Left ventricle myocardium superior (tissue), 1 donor: Measurements from ENCODE around the gene THBS2. TPM values are rescaled to one million over a fixed set of nuclear protein-coding genes. Genes with fewer than 3 reads are reported as not detected.

Experiments
- ATAC-seq: fragments of 200-7000 bp; cut with Tn5 transposase; one replicate; pipeline ENCODE4 v1.9.1; 2020; ENCODE audit warnings: mild to moderate bottlenecking, moderate library complexity
- DNase-seq: peaks from one replicate; pipeline ENCODE4 v3.0.0-alpha.2; 2020
- intact Hi-C: fragments of 100-400 bp; cut with micrococcal nuclease; formaldehyde crosslinking; loops from one replicate; pipeline ENCODE4 v1.11.0; 2022
- total RNA-seq: library from RNA; stranded (reverse); fragmentation: NEBNext Ultra II Directional; extraction: Animal tissue kit (Norgen Biotek cat#: 25700); gene quantifications from one replicate; pipeline ENCODE4 v1.2.1, GENCODE V29; 2021
- donor health status: DM: no; HTN: yes; CAD: no; lungs with severe emphysema.

Gene THBS2
- total RNA-seq, 1 donor from 2014 or later = 10.7 TPM

DNA sequence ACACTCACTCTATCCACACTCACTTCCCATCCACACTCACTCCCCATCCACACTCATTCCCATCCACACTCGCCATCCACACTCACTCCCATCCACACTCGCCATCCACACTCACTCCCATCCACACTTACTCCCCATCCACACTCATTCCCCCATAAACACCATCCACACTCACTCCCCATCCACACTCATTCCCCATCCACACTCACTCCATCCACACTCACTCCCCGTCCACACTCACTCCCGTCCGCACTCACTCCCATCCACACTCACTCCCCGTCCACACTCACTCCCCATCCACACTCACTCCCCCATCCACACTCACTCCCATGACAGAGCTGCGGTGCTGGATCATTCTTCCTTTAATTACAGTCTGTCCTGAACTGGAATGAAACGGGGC, 17.1 kb downstream of the THBS2 start:
- DNase-seq (no peak), ATAC-seq (no peak)
- intact Hi-C loops = no loop called here

DNA sequence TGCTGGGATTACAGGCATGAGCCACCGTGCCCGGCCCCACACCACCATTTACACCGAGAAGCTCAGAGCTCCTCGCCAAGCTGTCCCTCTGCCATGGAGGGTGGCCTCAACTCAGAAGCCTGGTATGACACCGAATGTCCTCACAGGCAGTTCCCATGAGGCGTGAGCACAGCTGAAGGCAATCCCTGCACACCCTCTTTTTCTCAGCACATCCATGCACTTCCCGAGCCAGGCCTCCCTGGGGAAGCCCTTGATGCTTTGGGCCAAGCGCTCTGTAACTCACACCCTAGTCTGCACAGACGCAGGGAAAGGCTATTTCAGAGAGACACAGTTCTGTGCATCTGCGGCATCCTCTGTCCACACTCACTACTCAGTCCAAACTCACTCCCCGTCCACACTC, 18.4 kb downstream of the THBS2 start:
- intact Hi-C loops = no loop called here
- no peak for DNase-seq
- peak; percentile 39 for ATAC-seq

DNA sequence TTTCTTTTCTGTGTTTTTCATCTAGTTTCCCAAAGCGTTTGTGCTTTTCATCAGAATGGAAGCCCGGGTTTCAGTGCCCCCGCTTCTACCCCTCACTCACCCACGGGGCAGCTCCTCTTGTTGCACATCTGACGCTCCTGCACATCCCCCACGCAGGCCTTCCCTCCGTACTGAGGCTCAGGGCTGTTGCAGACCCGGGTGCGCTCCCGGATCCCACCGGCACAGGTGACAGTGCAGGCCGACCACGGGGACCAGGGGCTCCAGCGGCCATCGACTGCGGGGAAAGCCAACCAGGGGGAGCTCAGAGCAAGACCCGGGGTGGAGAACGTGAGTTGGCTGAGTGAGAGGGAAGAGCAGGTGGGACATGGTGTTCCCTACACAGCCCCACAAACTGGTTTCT, 19.0 kb downstream of the THBS2 start:
- DNase-seq (no peak), ATAC-seq (no peak)
- intact Hi-C loops = no loop called here

DNA sequence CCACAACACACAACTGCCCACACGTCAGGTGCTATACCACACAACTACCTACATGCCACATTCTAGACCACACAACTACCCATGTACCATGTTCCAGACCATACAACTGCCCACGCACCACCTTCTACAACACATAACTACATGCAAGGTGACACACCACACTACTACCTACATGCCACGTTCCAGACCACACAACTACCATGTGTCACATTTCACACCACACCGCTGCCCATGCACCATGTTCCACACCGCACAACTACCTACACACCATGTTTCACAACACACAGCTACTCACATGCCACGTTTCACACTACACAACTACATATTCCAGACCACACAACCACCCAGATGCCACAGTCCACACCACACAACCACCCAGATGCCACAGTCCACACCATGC, 19.8 kb downstream of the THBS2 start:
- DNase-seq (no peak), ATAC-seq (no peak)
- intact Hi-C loops = no loop called here

DNA sequence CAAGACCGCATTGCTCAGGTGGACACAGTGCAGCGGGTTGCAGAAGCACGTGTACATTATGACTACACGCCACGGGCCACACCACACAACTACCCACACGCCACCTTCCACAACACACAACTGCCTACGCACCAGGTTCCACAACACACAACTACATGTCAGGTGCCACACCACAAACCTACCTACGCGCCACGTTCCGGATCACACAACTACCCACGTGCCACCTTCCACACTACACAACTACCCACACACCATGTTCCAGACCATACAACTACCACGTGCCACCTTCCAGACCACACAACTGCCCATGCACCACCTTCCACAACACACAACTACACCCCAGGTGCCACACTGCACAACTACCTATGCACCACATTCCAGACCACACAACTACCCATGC, 20.5 kb downstream of the THBS2 start:
- intact Hi-C loops = no loop called here
- no peak for ATAC-seq
- no peak for DNase-seq

DNA sequence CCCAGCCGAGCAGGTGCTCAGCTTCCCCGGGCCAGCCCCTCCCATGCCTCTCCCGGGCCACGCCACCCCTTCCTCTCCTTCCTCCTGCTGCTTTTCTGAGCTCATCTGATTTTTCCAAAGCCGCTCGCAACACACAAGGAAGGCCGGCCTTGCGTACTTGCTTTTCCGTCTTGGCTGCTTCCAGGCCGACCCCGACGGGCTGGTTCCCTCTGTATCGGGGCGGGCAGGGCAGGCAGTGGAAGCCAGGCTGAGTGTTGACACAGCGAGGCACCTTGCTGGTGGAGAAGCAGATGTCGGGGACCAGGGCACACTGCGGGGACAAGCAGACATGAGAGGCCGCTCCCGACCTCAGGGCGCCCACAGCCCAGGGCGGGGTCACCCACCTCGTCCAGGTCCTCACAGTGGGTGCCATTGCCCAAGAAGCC, 21.1 kb downstream of the THBS2 start:
- no peak for DNase-seq
- intact Hi-C loops = no loop called here
- no peak for ATAC-seq

DNA sequence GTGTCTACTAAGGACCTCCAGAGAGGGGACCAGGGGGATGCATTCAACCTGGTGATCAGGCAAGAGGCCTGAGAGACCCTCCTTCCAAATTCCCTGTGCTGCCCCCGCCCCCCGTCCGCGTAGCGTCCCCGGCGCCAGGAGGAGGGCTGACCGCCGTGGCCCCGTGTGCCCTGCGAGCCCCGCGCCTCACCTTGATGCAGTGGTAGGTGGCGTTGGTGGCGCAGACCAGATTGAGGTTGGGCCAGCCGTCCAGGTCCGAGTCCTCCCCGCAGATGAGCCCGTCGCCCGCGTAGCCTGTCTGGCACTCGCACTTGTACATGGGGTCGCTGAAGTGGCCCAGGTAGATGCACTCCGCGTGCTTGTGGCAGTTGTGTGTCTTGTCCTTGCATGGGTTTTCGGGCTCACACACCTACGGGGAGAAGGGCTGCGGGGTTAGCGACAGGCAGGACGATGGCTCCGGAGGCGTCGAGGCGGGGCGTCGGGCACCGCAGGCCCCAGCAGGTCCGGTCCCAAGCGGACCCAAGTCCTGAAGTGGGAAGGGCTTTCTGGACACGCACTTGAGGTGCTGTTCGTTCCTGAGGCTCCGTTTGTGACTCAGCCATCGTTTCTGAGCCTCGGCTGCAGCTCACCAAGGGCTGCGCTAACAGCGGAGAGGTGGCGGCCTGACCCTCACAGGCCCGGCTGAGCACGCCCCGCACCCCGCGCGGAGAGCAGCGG, 21.7 kb downstream of the THBS2 start:
- intact Hi-C loops = no loop called here

DNA sequence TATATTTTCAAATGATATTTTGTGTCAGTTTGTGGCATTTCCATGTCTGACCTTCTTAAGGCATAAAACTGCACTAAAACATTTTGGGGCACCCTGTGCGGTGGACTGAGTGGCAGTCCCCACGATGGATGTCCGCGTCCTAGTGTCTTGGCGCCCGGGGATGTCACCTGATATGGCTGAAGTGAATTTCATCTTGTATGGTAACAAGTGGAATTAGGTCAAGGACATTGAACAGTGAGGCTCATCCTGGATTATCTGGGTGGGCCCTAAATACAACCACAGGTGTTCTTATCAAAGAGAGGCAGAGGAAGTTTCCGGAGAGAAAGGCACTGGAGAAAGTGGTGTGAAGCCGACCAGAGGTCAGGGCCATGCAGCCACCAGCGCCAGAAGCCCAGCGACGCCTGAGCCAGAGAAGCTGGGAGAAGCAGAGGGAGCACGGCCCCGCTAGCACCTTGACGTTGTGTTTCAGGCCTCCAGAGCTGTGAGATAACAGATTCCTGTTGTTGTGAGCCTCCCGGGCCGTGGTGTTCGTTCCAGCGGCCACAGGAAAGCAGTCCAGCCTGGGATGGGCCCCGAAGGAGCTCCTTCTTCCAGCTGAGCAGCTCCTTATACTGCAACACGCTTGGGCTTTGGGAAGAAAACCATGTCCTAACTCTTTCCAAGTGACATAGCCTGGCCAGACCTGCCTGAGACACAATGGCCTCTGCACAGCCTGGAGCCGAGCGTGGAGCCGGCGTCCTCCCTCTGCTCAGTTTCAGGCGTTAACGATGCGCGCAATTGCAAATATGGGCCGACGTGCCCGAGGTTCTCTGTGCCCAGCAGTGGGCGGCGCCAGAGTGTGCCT, 22.5 kb downstream of the THBS2 start:
- DNase-seq = peak; percentile 24
- peak; percentile 59 for ATAC-seq
- intact Hi-C loops = no loop called here

More for the DNA sequence above, 21.7 kb downstream of the THBS2 start:
- no peak for ATAC-seq
- no peak for DNase-seq

DNA sequence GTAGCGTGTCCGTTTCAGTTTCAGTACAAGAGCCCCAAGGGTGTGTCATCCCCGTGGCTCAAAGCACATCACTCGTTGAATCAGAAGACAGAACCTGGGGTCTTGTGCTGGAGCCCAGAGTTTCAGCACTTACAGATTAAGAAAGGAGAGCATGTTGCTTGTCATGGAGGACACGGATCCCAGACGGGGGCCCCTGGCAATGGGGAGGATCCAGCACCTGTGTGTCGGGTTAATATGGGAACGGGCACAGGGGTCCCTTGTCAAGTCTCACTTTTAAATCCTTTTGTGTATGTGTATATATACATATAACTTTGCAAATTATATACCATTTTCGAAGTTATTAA, 23.4 kb downstream of the THBS2 start:
- ATAC-seq = no peak
- DNase-seq = no peak

DNA sequence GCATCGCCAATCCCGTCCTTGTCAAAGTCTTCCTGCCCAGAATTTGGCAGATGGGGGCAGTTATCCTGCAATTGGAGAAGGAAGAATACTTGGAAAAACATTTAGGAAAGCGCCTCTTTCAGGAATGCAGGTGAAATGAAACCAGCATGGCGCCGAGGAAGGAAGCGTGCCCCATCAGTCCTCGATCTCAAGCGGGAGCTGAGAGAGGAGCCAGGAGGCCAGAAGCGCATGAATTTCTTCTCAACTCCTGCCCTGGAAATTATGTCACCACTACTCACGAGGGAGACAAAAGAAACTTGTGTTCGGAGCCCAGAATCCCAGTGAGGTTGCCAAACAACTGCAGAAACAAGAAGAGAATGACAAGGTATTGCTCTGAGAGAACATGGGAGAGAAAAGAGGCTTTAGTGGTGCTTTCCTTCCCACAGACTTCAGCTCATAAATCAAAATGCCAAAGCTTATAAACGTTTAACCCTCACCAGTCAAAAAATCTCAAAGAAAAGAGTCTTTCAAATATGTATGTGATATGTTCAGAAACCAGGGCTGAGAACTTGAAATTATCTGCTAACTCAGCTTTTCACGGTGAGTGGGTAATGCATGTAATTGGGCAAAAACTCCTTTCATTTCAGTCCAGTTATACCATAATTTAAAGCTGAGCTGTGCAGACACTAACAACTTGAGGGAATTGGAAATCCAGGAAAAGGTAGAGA, 23.9 kb downstream of the THBS2 start:
- peak; percentile 49 for ATAC-seq
- intact Hi-C loops = no loop called here
- DNase-seq = peak; percentile 28

More for the DNA sequence above, 23.4 kb downstream of the THBS2 start:
- intact Hi-C loops = no loop called here

DNA sequence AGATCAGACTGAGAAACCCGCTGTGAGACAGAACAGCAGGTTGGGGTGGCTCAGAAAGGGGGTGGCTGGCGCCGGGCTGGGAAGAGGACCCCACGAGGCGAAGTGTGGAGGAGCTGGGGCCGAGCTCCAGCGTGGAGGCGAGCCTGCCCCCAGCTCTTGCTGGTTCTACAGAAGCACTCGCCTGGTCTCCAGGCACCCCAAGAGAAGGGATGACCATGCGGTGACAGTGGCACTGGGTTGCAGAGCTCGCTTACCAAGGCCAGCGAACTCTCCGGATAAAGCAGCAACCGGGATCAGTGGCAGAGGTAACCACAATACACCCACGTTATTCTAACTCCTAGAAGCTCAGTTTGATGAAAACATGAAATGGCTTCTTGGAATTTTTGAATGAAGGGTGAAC, 26.5 kb downstream of the THBS2 start:
- DNase-seq = no peak
- intact Hi-C loops = no loop called here
- no peak for ATAC-seq

DNA sequence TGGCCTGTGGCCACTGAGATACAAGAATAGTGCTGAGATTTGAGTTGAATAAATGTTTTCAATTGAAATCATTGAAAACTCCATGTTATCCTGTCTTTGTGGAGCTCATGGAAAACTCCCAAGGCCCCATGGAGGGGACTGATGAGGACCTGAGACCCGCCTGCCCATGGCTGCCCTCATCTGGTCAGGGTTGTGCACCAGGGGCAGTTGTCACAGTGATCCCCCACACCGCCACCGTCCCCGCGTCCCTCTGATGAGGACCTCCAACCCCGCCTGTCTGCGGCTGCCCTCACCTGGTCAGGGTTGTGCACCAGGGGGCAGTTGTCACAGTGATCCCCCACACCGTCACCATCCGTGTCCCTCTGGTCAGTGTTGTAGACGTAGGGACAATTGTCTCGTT, 27.8 kb downstream of the THBS2 start:
- intact Hi-C loops = no loop called here
- DNase-seq = no peak
- no peak for ATAC-seq

DNA sequence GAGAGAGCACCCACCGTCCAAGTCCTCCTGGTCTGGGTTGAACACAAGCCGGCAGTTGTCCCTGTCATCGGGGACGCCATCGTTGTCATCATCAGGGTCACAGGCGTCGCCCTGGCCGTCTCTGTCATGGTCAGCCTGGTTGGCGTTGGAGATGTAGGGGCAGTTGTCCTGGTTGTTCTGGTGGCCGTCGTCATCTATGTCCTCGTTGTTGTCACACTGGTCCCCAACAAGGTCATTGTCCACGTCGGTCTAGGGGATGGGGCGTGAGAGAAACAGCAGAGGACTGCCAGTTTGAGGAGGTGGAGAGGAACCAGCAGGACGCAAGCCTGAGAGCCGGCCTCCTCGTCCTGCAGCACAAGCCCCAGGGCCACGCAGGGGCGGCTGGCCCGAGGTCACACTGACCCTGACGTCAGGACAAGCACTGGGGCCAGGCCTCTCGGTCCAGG, 28.5 kb downstream of the THBS2 start:
- intact Hi-C loops = no loop called here
- peak; percentile 13 for ATAC-seq
- no peak for DNase-seq

DNA sequence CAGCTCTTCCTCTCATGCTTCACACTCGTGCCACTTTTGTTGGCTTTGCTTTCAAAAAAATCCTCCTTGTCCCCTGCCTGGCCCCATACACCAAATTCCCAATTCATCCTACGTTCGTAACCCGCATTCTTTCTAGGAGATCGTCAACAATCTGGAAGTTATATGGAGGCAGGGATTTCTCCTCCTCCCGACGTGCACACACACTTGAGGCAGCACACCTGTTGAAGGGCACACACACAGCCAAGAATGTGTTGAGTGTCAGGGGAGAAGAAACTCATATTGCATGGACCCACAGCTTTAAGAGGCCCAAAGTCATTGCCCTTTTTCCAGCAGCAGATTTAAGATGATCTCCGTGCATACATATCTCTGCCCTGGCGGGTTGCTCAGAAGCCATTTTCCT, 28.9 kb downstream of the THBS2 start:
- intact Hi-C loops = no loop called here
- no peak for ATAC-seq
- no peak for DNase-seq

DNA sequence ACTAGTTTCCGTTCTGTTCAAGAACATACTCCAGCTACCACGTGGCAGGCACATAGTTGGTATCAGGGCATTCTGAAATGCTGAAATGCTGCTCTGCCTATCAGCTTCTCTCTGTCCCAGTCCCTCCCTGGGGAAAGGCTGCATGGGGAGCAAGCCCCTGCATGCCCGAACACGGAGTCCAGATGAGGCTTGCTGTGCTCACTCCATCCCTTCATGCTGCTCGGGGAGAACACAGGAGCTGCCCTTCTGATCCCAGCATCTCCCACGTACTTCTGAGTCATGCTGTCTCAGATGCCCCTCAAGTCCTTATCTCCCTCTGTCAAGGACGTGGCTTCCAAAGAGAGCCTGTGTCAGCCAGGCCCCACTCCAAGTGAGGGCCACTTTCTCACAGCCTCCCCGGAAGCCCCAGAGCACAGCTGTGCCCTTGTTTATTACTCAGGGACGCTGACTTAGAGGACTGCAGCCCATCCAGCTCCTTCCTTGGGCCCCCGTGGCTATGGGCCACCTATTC, 29.4 kb downstream of the THBS2 start:
- peak; percentile 81 for ATAC-seq
- DNase-seq = peak; percentile 49
- intact Hi-C loops = no loop called here

DNA sequence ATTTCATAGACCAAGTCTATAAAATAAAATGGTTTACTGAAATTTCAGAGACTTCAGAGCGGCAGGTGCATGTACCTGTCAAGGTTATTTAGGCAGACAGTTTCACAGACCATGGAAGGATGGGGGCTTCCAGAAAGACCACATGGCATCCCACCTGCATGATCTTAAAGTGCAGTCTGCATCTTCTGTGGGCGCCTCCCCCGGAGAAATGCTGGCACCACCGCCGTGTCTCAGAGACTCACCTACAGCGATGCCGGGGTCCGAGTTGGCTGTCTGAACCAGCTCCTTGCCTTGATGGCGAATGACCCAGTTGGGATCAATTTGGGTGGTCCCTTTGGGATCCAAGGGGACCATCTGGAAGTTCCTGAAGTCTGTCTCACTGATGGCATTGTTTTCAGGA, 30.6 kb downstream of the THBS2 start:
- intact Hi-C loops = no loop called here
- no peak for ATAC-seq

DNA sequence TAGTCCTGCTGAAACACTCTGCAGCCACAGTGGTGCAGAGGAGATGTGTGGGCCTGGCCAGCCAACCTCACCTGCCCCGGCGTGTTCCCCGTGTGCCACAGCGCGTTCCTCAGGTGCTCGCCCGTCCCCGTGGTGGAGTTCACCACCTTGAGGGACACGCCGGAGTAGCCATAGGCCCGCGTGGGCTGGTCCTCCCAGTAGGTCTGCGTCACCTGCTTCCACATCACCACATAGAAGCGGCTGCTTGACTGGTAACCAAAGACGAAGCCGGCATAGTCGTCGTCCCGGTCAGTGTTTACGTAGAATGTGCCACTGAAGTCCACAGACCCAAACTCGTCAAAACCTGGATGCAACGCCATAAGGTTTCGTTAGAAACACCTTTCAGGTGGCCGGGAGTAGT, 31.5 kb downstream of the THBS2 start:
- intact Hi-C loops = no loop called here
- DNase-seq (no peak), ATAC-seq (no peak)

More for the DNA sequence above, 30.6 kb downstream of the THBS2 start:
- no peak for DNase-seq

DNA sequence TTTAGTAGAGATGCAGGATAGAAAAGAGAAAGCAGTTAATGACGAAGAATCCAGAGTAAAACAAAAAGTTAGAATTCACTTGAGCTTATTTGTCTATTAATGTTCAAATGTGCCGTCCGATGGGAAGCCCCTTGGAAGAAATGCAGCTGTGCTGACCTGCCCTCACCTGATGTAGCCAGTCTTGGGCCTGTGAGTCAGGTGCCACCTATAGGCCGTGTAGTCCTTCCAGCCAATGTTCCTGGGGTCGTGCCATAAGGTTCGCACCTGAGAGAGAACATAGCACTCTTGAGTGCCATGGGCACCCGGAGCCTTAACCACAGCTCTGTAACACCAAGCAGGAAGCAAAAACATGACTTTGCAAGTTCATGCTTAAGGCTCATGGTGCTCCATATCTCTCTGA, 32.4 kb downstream of the THBS2 start:
- DNase-seq (no peak), ATAC-seq (no peak)
- intact Hi-C loops = no loop called here

DNA sequence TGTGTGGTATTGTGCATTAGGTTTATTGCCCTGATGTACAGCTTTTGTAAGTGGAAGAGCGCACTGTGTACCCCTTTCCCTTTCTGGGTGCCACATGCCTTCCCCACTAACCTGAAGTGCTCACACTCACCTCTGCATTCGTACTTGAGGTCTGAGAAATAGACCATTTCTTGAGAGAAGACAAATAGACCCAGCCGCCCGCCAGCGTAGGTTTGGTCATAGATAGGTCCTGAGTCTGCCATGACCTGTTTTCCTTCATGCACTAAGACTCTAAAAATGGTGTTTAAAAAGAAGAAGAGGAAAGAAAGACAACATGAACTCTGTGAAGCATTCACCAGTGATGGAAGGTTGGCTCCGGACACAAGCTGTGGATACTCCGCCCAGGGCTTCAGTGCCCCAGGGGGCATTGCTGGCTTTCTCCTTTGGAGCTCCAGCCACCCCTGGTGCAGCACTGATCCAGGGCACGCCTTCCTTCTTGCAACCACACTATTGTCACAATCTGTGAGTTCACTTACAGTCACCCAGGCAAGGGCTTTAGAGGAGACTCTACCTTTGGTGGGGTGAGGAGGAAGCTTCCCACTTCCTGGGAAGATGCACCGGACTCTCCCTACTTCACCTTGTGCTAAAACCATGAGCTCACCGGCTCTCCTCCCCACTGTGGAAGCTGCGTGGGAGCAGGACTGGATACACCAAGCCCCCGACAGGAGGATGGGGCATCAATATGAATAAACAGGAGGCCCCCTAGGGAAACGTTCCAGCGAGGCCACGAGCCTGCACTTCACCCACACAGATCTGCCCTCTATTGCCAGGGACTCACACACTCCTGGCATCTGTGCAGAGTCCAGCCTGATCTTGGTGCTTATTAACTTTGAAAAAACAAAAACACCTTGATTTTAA, 33.3 kb downstream of the THBS2 start:
- ATAC-seq (no peak), DNase-seq (no peak)

More for the DNA sequence above, 33.3 kb downstream of the THBS2 start:
- intact Hi-C loops = no loop called here
